Activated naive CD4-positive, alpha-beta T cell treated with anti-CD3 and anti-CD28 coated beads, Interleukin-2, amount 50 U/mL, for 72 hours (primary cell): Measurements from ENCODE around the gene TINAG. TPM values are rescaled to one million over a fixed set of nuclear protein-coding genes. Genes with fewer than 3 reads are reported as not detected.
"Not testable (repeated sequence)": the region's sequence is repeated elsewhere in the genome, so short reads cannot be mapped to it uniquely, and the experiment has no call there.

ENCODE experiments used
- ATAC-seq, 2 donors: fragments of 150-1000 bp; cut with Tn5 transposase; 2 replicates each; pipeline ENCODE4 v1.10.0; 2021; ENCODE audit warnings: mild to moderate bottlenecking in 2 of 2, moderate library complexity in 2 of 2
- DNase-seq, 2 donors: peaks; one replicate each; pipeline ENCODE4 v3.0.0; 2021 to 2022; ENCODE audit warnings: low spot score in 2 of 2
- H3K27ac Mint-ChIP-seq, 2 donors: one replicate each; pipeline ENCODE4 v1.8.0; 2022; ENCODE audit warnings: mild to moderate bottlenecking in 2 of 2, mixed read lengths in 2 of 2
- H3K36me3 Mint-ChIP-seq, 2 donors: one replicate each; pipeline ENCODE4 v1.8.0; 2022; ENCODE audit warnings: mixed read lengths in 2 of 2
- H3K9me3 Mint-ChIP-seq, 2 donors: one replicate each; pipeline ENCODE4 v1.8.0; 2022; ENCODE audit warnings: mixed read lengths in 2 of 2
- total RNA-seq, 2 donors: library from RNA; stranded (reverse); gene quantifications; one replicate each; pipeline ENCODE4 v1.2.3, GENCODE V29; 2022

TINAG gene
- total RNA-seq, 2 donors from 2014 or later: not detected

DNA sequence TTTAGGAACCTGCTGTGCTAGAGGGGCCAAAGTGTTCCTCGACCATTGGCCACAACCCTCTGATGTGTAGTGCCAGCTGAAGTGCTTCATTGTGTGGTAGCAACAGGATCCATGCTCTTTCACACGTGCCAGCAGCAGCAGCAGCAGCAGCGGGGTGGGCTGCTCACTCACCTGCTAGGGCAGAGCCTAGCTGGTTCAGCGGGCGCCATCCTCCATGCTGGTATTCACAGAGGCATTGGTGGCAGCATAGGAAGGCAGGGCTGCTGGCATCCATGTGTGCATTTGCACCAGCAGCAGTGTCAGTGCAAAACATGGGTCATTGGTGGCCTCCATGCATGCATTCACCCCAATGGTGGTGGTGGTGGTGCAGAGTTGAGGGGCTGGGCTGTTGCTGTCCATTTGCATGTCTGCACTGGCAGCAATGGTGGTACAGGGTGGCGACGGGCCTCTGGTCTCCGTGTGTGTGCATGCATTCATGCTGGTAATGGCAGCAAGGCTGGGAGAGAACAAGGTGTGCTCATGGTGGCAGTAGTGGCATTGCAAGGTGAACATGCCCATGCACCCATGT is 13.2 kb upstream of the TINAG start:
- DNase-seq (no peak), ATAC-seq (no peak)
- Mint-ChIP-seq H3K27ac (no peak overlapping the region), H3K36me3 (no peaks in the 10 kb centered on the region), H3K9me3 (peaks cover 16 to 17% of the 10 kb centered on the region in 2 donors)

GRCh38 chr6:54299542-54300269 is 8.5 kb upstream of the TINAG start:
- Mint-ChIP-seq H3K36me3 (no peaks in the 10 kb centered on the region), H3K27ac (no peak overlapping the region), H3K9me3 (peaks cover 7 to 10% of the 10 kb centered on the region in 2 donors)
- ATAC-seq (no peak), DNase-seq (no peak)

- DNase-seq (no peak), ATAC-seq (no peak)
- no peaks in the 10 kb centered on the region for H3K36me3 Mint-ChIP-seq
- H3K9me3 Mint-ChIP-seq: peaks cover 4% of the 10 kb centered on the region in 2 donors
- H3K27ac Mint-ChIP-seq: no peak overlapping the region
Observed at GRCh38 chr6:54301770-54302169, 6.5 kb upstream of the TINAG start.

DNA sequence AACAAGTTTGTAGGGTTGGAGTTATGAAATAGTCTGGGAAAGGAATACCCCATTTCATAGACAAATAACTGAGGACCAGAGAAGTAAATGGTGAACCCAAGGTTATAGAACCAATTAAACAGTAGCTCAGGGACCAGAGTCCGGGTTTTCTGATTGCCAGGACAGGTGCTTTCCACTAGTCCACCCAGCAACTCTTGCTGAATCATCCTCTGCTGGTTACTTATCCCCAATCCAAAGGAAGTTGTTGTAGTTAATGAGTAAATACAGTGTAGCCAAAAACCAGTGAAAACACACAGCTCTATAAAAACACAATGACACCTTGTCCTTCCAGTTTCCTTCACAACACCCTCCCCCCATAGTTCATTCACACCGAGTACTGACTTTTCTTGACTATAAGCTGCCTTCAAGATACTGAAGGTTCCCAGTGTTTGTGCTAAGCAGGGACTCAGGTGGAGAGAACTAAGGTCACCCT is 766 bp upstream of the TINAG start:
- H3K9me3 Mint-ChIP-seq: peaks cover 13 to 15% of the 10 kb centered on the region in 2 donors
- no peak for ATAC-seq
- no peak for DNase-seq
- no peak overlapping the region for H3K27ac Mint-ChIP-seq
- H3K36me3 Mint-ChIP-seq: no peaks in the 10 kb centered on the region

DNA sequence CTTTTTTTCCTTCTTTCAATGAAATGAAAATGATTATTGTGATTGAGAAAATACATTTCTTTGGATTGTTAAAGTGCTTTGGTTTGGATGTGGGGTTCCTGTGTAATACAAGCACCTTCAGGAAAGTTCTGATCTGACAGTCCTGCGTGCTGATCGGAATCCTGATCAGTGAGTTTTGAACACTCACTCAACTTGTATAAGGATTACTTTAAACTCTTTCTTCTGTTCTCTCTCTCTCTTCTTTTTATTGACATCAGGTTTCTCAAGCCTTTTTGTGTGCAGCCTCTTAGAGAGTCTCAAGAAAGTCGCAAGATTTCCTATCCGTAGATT is 710 bp downstream of the TINAG start:
- ATAC-seq (no peak), DNase-seq (no peak)
- no peak overlapping the region for H3K27ac Mint-ChIP-seq
- peaks cover 13 to 15% of the 10 kb centered on the region in 2 donors for H3K9me3 Mint-ChIP-seq
- no peaks in the 10 kb centered on the region for H3K36me3 Mint-ChIP-seq

GRCh38 chr6:54310377-54311152 is 2.3 kb downstream of the TINAG start:
- Mint-ChIP-seq H3K27ac (peak overlapping the region in 1 of 2 donors; percentile 9), H3K9me3 (peaks cover 13 to 15% of the 10 kb centered on the region in 2 donors), H3K36me3 (no peaks in the 10 kb centered on the region)
- ATAC-seq (no peak), DNase-seq (no peak)

- no peak overlapping the region for H3K27ac Mint-ChIP-seq
- no peaks in the 10 kb centered on the region for H3K36me3 Mint-ChIP-seq
- peaks cover 7% of the 10 kb centered on the region in 2 donors for H3K9me3 Mint-ChIP-seq
- no peak for DNase-seq
- no peak for ATAC-seq
Observed at GRCh38 chr6:54315656-54316055, 7.4 kb downstream of the TINAG start.

GRCh38 chr6:54320871-54321270 is 12.6 kb downstream of the TINAG start:
- no peak for DNase-seq
- H3K36me3 Mint-ChIP-seq: no peaks in the 10 kb centered on the region
- H3K27ac Mint-ChIP-seq: no peak overlapping the region
- peaks cover 11 to 12% of the 10 kb centered on the region in 2 donors for H3K9me3 Mint-ChIP-seq
- no peak for ATAC-seq

DNA sequence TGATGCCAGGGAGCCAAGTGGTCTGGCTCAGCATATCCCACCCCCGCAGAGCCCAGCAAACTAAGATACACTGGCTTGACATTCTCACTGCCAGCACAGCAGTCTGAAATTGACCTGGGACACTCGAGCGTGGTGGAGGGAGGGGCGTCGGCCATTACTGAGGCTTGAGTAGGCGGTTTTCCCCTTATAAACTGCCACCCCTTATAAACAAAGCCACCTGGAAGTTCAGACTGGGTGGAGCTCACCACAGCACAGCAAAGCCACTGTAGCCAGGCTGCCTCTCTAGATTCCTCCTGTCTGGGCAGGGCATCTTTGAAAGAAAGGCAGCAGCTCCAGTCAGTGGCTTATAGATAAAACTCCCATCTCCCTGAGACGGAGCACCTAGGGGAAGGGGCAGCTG is 19.4 kb downstream of the TINAG start:
- no peak for ATAC-seq
- peaks cover 0 to 4% of the 10 kb centered on the region in 2 donors for H3K36me3 Mint-ChIP-seq
- H3K27ac Mint-ChIP-seq: no peak overlapping the region
- peaks cover 25 to 34% of the 10 kb centered on the region in 2 donors for H3K9me3 Mint-ChIP-seq
- no peak for DNase-seq

DNA sequence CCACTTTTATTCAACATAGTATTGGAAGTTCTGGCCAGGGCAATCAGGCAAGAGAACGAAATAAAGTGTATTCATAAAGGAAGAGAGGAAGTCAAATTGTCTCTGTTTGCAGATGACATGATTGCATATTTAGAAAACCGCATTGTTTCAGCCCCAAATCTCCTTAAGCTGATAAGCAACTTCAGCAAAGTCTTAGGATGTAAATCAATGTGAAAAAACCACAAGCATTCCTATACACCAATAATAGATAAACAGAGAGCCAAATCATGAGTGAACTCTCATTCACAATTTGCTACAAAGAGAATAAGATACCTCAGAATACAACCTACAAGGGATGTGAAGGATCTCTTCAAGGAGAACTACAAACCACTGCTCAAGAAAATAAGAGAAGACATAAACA is 23.3 kb downstream of the TINAG start:
- H3K9me3 Mint-ChIP-seq: peaks cover 18 to 29% of the 10 kb centered on the region in 2 donors
- DNase-seq, ATAC-seq, H3K27ac Mint-ChIP-seq, H3K36me3 Mint-ChIP-seq: not testable (repeated sequence)

GRCh38 chr6:54335871-54336270 is 27.6 kb downstream of the TINAG start:
- no peaks in the 10 kb centered on the region for H3K36me3 Mint-ChIP-seq
- ATAC-seq: no peak
- peaks cover 0 to 4% of the 10 kb centered on the region in 2 donors for H3K9me3 Mint-ChIP-seq
- DNase-seq: no peak
- H3K27ac Mint-ChIP-seq: no peak overlapping the region

DNA sequence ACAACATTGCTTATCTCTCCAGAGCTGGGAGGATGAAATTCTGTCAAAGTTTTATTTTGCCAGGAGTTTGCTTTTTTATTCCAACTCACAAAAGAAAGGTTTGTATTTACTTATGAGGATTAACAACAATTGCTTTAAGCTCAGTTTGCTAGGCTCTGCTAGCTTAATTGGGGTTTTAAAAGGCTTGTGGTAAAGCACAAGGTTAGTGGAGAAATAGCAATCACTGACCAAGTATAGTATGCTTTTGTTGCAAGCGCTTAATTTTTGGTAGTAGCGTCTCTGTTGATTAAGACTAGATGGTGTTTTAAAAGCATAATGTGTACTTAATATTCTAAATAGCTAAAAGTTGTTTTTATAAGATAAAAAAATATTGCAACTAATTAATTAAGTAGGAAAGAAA is 45.7 kb downstream of the TINAG start:
- ATAC-seq: no peak
- DNase-seq: no peak
- peaks cover 12 to 14% of the 10 kb centered on the region in 2 donors for H3K9me3 Mint-ChIP-seq
- no peak overlapping the region for H3K27ac Mint-ChIP-seq
- no peaks in the 10 kb centered on the region for H3K36me3 Mint-ChIP-seq

DNA sequence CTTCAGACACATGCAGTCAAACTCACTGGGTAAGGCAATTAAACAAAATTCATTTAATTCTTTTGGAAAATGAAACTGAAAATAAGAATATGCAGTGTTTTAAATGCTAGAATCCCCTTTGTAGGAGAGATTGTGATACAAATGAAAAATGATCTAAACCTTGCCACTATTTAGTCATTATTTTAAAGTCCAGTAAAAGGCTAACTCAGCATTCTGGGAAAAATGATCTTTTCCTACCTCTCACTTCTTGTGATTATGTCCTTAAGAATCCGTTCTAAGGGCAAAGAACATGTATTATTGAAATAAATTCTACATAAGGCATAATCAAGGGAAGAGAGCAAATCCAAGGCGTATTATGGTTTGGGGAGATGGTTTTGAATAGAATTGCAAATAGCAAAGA is 46.4 kb downstream of the TINAG start:
- no peaks in the 10 kb centered on the region for H3K36me3 Mint-ChIP-seq
- H3K27ac Mint-ChIP-seq: no peak overlapping the region
- H3K9me3 Mint-ChIP-seq: peaks cover 12 to 14% of the 10 kb centered on the region in 2 donors
- DNase-seq: no peak
- no peak for ATAC-seq

- peaks cover 12 to 19% of the 10 kb centered on the region in 2 donors for H3K9me3 Mint-ChIP-seq
- no peak overlapping the region for H3K27ac Mint-ChIP-seq
- no peaks in the 10 kb centered on the region for H3K36me3 Mint-ChIP-seq
- no peak for ATAC-seq
- DNase-seq: no peak
Observed at GRCh38 chr6:54357141-54357540, 48.9 kb downstream of the TINAG start.

DNA sequence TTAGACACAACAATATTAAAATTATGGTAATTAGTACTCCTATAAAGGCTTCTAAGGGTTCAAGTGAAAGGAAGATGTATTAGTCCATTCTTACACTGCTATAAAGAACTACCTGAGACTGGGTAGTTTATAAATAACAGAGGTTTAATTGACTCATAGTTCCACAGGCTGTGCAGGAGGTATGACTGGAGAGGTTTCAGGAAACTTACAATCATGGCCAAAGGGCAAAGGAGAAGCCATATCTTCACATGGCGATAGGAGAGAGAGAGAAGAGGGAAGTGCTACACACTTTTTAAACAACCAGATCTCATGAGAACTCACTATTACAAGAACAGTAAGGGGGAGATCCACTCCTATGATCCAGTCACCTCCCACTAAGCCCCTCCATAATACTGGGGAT is 52.9 kb downstream of the TINAG start:
- ATAC-seq: no peak
- H3K9me3 Mint-ChIP-seq: peaks cover 12 to 19% of the 10 kb centered on the region in 2 donors
- H3K36me3 Mint-ChIP-seq: no peaks in the 10 kb centered on the region

DNA sequence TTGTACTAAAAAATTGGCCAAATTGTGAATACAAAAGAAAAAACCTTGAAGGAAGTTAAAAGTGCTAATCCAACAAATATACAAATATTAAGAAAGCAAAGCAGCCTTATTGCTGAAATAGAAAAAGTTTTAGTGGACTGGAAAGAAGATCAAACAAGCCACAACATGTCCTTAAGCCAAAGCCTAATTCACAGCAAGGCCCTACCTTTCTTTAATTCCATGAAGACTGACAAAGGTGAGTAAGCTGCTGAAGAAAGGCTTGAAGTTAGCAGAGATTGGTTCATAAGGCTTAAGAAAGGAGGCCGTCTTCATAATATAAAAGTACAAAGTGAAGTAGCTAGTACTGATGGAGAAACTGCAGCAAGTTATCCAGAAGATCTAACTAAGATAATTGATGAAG is 53.5 kb downstream of the TINAG start:
- peaks cover 12 to 18% of the 10 kb centered on the region in 2 donors for H3K9me3 Mint-ChIP-seq
- H3K27ac Mint-ChIP-seq: no peak overlapping the region
- ATAC-seq (no peak), DNase-seq (no peak)
- no peaks in the 10 kb centered on the region for H3K36me3 Mint-ChIP-seq

More for the DNA sequence above, 52.9 kb downstream of the TINAG start:
- no peak for DNase-seq
- H3K27ac Mint-ChIP-seq: no peak overlapping the region

DNA sequence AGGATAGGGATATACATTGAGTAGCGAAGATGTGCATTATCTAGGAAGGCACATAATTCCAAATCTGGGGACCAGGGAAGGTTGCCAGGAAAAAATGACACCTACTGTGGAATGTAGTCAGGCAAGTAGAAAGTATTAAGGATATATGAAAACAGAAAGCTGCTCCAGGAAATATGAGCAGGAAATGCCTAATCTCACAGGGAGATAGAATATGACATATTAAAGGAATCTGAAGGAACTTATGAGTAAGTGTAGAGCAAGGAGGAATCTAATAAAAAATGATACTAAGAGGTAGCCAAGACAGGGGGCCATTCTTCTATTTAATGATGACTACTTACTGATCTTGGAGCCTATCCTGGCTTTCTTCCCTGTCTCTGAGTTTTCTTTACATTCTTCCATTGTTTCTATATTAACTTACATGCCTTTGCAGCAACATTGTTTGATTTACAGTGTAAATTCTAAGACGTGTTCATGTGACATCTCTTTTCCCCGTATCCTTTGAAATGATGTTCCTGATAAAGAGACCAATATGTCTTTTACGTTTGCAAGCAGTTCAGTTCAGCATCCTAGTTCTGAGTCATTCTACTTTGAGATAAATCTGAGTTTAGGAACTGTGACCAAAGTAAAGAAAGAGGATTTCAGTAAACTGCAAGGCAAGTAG is 58.6 kb downstream of the TINAG start:
- DNase-seq: no peak
- Mint-ChIP-seq H3K27ac (no peak overlapping the region), H3K36me3 (no peaks in the 10 kb centered on the region), H3K9me3 (no peaks in the 10 kb centered on the region)
- no peak for ATAC-seq
